Bone marrow (tissue), 2 donors: ENCODE measurements around the gene MT1M.
"Not testable (repeated sequence)": the region's sequence is repeated elsewhere in the genome, so short reads cannot be mapped to it uniquely, and the experiment has no call there.

Experiments used
- DNase-seq, 2 donors: peaks; one replicate each; lab custom pipeline; 2025; lab: John Stamatoyannopoulos, UW

The MT1M gene

GRCh38 chr16:56674570-56674969, 42.1 kb downstream of the MT1M start:
- not testable (repeated sequence) for DNase-seq

- no peak for DNase-seq
Observed at GRCh38 chr16:56675685-56676210, 43.3 kb downstream of the MT1M start.

- DNase-seq, result no peak
Observed at GRCh38 chr16:56677474-56677873, 45.0 kb downstream of the MT1M start.

GRCh38 chr16:56679078-56679730, 46.7 kb downstream of the MT1M start:
- DNase-seq, result no peak

GRCh38 chr16:56679818-56680217, 47.4 kb downstream of the MT1M start:
- no peak for DNase-seq

GRCh38 chr16:56681939-56682702, 49.7 kb downstream of the MT1M start, which contains the start of gene MT1X:
Gene MT1X, plus strand, starts transcription at chr16:56682470. Its CDS starts 71 bp downstream, at chr16:56682541.
- peak; percentile 50 to 62 for DNase-seq

- DNase-seq, result no peak
Observed at GRCh38 chr16:56682703-56683397, 50.4 kb downstream of the MT1M start.
